Measurements from ENCODE around the gene MCM3AP.

MCM3AP gene

GRCh38 chr21:46294647-46295176 is 9.3 kb upstream of the MCM3AP start:
- TF ChIP-seq TARDBP (IDR thresholded peaks at IDR 0.05), result no peak
- no peak for TF ChIP-seq BHLHE40 (IDR thresholded peaks at IDR 0.05; ENCODE audit: borderline replicate concordance)
- TF ChIP-seq FOXM1 (IDR thresholded peaks at IDR 0.05; ENCODE audit: borderline replicate concordance), result no peak
- ChIA-PET CTCF (no interaction called here), POLR2A (no interaction called here)
- DNase-seq (ENCODE audit: extremely low spot score), result peak; percentile 6

GRCh38 chr21:46291561-46291960 is 6.2 kb upstream of the MCM3AP start:
- CTCF ChIA-PET, result no interaction called here
- DNase-seq (ENCODE audit: extremely low spot score), result no peak
- TF ChIP-seq CTBP1 (IDR thresholded peaks at IDR 0.05; ENCODE audit: borderline replicate concordance), result no peak
- TF ChIP-seq FOXM1 (IDR thresholded peaks at IDR 0.05; ENCODE audit: borderline replicate concordance), result no peak
- POLR2A ChIA-PET, result no interaction called here

DNA sequence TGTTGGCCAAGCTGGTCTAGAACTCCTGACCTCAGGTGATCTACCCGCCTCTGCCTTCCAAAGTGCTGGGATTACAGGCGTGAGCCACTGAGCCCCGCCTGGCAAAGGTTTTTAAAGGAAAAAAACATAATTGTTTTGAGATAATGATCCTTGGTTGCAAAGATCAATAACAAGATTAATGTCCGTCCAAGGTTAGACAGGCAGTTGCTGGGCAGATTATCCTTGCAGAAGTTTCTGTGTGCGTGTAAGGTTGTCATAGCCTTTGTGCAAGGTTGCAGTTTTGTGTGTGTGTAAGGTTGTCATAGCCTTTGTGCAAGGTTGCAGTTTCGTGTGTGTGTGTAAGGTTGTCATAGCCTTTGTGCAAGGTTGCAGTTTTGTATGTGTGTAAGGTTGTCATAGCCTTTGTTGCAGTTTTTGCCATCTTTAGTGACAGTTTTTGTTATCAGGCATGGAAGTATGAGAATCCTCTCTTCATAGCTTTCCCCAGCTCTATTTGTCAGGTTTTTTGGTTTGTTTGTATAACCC is 4.3 kb upstream of the MCM3AP start:
- ChIA-PET POLR2A (interaction anchor here (1.0 kb wide), 1 partner anchor 33 kb away, joined by 4 read pairs; no protein-coding TSS in a partner anchor), CTCF (no interaction called here)
- no peak for DNase-seq (ENCODE audit: extremely low spot score)
- TF ChIP-seq L3MBTL2 (conservative IDR thresholded peaks at IDR 0.05), result no peak
- TF ChIP-seq FOXM1 (IDR thresholded peaks at IDR 0.05; ENCODE audit: borderline replicate concordance), result no peak
- TF ChIP-seq ARNT (IDR thresholded peaks at IDR 0.05), result no peak
- TF ChIP-seq FOXK2 (IDR thresholded peaks at IDR 0.05), result no peak
- no peak for TF ChIP-seq SP1 (IDR thresholded peaks at IDR 0.05)
- TF ChIP-seq PKNOX1 (IDR thresholded peaks at IDR 0.05), result no peak
- TF ChIP-seq HDGF (IDR thresholded peaks at IDR 0.05; ENCODE audit: borderline replicate concordance), result no peak
- TF ChIP-seq LEF1 (IDR thresholded peaks at IDR 0.05; ENCODE audit: borderline replicate concordance), result no peak
- TF ChIP-seq TARDBP (IDR thresholded peaks at IDR 0.05), result no peak
- TF ChIP-seq NFRKB (IDR thresholded peaks at IDR 0.05), result no peak
- TF ChIP-seq SUZ12 (IDR thresholded peaks at IDR 0.05), result no peak
- TF ChIP-seq CTBP1 (IDR thresholded peaks at IDR 0.05; ENCODE audit: borderline replicate concordance), result no peak
- TF ChIP-seq ZNF384 (IDR thresholded peaks at IDR 0.05), result no peak
- TF ChIP-seq BHLHE40 (IDR thresholded peaks at IDR 0.05; ENCODE audit: borderline replicate concordance), result no peak
- TF ChIP-seq ELF4 (IDR thresholded peaks at IDR 0.05), result no peak
- no peak for TF ChIP-seq FOXA1 (IDR thresholded peaks at IDR 0.05)

DNA sequence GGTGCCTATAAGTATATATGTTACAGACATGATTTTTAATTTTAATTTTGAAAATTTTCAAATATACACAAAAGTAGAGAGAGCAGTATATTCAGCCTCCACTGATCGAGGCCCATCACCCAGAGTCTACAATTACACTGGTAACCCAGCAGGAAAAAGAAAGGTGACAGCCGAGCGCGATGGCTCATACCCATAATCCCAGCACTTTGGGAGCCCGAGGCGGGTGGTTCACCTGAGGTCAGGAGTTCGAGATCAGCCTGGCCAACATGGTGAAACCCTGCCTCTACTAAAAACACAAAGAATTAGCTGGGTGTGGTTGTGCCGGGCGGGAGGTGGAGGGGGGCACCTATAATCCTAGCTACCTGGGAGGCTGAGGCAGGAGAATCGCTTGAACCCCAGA is 2.1 kb upstream of the MCM3AP start:
- no peak for DNase-seq (ENCODE audit: extremely low spot score)
- ChIA-PET POLR2A (no interaction called here), CTCF (no interaction called here)
- TF ChIP-seq TARDBP (IDR thresholded peaks at IDR 0.05) (no peak), CTBP1 (IDR thresholded peaks at IDR 0.05; ENCODE audit: borderline replicate concordance) (no peak), FOXA1 (IDR thresholded peaks at IDR 0.05) (no peak), PKNOX1 (IDR thresholded peaks at IDR 0.05) (no peak), L3MBTL2 (conservative IDR thresholded peaks at IDR 0.05) (no peak), ARNT (IDR thresholded peaks at IDR 0.05) (no peak), LEF1 (IDR thresholded peaks at IDR 0.05; ENCODE audit: borderline replicate concordance) (no peak), SUZ12 (IDR thresholded peaks at IDR 0.05) (no peak)

DNA sequence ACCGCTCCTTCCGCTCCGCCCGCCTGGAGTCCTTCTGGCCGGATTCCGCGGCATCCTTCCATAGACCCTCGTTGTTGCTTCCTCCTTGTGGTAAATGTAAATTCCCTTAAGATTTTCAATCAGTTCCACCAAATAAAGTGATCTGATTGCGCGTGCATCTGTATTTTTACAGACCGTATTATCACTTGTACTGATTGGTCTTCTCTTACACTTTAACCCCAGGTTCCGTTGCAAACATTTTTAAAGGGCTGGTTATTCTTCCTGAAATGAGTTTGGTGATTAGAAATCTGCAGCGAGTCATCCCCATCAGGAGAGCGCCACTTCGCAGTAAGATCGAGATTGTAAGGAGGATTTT is 1.2 kb upstream of the MCM3AP start:
- no peak for DNase-seq (ENCODE audit: extremely low spot score)
- CTCF ChIA-PET, result no interaction called here
- TF ChIP-seq SUZ12 (IDR thresholded peaks at IDR 0.05), result no peak
- TF ChIP-seq L3MBTL2 (conservative IDR thresholded peaks at IDR 0.05), result peak; percentile 24; the same call in 1 of the 2 replicates
- peak; percentile 25; the same call in 1 of the 2 replicates for TF ChIP-seq CTBP1 (IDR thresholded peaks at IDR 0.05; ENCODE audit: borderline replicate concordance)
- POLR2A ChIA-PET, result interaction anchor here (0.9 to 2.9 kb wide), 6 partner anchors 11 to 314 kb away, joined by 3 to 9 read pairs (median 3); partner anchors contain the start of gene C21orf58

DNA sequence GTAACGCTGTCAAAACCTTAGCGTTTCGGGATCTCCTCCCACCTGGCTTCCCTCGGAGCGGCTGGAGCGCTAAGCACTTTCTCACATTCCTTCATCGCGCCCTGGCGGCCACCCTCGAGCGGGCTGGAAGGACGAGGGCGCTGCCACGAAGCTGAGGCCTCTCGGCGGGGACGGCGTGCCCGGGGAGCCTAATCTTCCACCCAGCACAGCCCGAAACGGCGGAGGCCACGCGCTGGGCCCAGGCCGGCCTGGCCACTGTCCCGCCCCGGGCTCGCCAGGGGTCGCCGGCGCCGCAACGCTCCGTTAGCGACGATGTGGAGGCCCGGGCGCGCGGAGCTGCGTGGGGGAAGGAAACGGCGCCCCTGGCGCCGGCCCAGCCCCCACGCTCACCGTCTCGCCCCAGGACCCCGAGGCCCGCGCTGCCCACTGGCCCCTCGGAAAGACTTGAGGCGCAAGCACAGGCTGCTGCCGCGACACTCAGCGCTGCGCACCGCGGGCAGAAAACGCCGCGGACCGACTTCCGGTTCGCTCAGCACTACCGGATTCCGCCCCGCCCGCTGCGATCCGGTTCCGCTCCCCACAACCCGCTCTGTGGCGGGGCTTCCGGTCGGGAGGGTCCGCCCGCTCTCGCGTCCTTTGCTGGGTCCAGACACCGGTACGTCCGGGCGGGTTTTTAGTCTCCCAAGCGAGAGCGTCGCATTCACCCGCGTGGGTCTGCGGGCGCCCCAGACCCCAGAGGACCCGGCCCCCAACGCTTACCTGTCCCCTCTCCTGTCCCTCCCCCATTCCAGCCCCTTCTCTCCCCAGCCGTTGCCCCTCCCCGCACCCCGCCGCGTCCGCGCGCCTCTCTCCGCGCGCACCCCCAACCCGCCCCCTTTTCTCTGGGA is 593 bp upstream of the MCM3AP start, which contains the start of gene YBEY:
YBEY (plus strand) TSS at position 582 of the 887 bp plus-strand sequence. CDS start 572 bp downstream, outside the sequence.
- TF ChIP-seq HDGF (IDR thresholded peaks at IDR 0.05; ENCODE audit: borderline replicate concordance), result no peak
- TF ChIP-seq FOXM1 (IDR thresholded peaks at IDR 0.05; ENCODE audit: borderline replicate concordance), result no peak; the same call in 1 of the 2 replicates
- TF ChIP-seq BHLHE40 (IDR thresholded peaks at IDR 0.05; ENCODE audit: borderline replicate concordance), result no peak
- no peak for TF ChIP-seq CTBP1 (IDR thresholded peaks at IDR 0.05; ENCODE audit: borderline replicate concordance)
- TF ChIP-seq NFRKB (IDR thresholded peaks at IDR 0.05), result no peak
- TF ChIP-seq LEF1 (IDR thresholded peaks at IDR 0.05; ENCODE audit: borderline replicate concordance), result peak; percentile 84
- TF ChIP-seq ZNF384 (IDR thresholded peaks at IDR 0.05), result no peak
- peak; percentile 62; the same call in 1 of the 2 replicates for TF ChIP-seq L3MBTL2 (conservative IDR thresholded peaks at IDR 0.05)
- TF ChIP-seq ELF4 (IDR thresholded peaks at IDR 0.05), result peak; percentile 81
- TF ChIP-seq SP1 (IDR thresholded peaks at IDR 0.05), result no peak
- TF ChIP-seq FOXA1 (IDR thresholded peaks at IDR 0.05), result no peak
- no peak for TF ChIP-seq FOXK2 (IDR thresholded peaks at IDR 0.05)
- TF ChIP-seq PKNOX1 (IDR thresholded peaks at IDR 0.05), result peak; percentile 15; the same call in 1 of the 2 replicates
- TF ChIP-seq SUZ12 (IDR thresholded peaks at IDR 0.05), result no peak
- TF ChIP-seq ARNT (IDR thresholded peaks at IDR 0.05), result no peak
- no peak for TF ChIP-seq TARDBP (IDR thresholded peaks at IDR 0.05)
- DNase-seq (ENCODE audit: extremely low spot score), result peak; percentile 93
- POLR2A ChIA-PET, result interaction anchor here (0.9 to 2.9 kb wide), 8 partner anchors 10 to 314 kb away, joined by 3 to 9 read pairs (median 3); partner anchors contain the start of gene C21orf58
- CTCF ChIA-PET, result no interaction called here
